Kidney (tissue), 14 donors: ENCODE results near the gene KIAA0232. TPM values are rescaled to one million over a fixed set of nuclear protein-coding genes. Genes with fewer than 3 reads are reported as not detected.
A peak's percentile ranks its signal among the peaks of the same experiment; 100 is the strongest.

ENCODE experiments used
- DNase-seq, 5 donors: peaks; one replicate each; pipeline ENCODE4 v3.0.0-alpha.2; 2013 to 2020
- FAIRE-seq: peaks from 2 replicates; lab custom pipeline; 2012; peaks lifted over from hg19 to GRCh38; lab: Jason Lieb, UNC
- H3K27ac ChIP-seq, 2 donors: one replicate each; pipeline ENCODE4 v1.7.0; 2013; ENCODE audit warnings: low read depth in 2 of 2, low read length in 2 of 2, inconsistent platforms in 1 of 2
- H3K27me3 ChIP-seq: one replicate; pipeline ENCODE4 v1.7.1; 2013; ENCODE audit warnings: low read length, inconsistent platforms; ENCODE audit not compliant: control insufficient read depth, insufficient read depth
- H3K36me3 ChIP-seq, 3 donors: one replicate each; pipeline versions ENCODE4 v1.7.0 to v1.7.1; 2013; ENCODE audit warnings: low read length in 3 of 3, control low read depth in 1 of 3, inconsistent platforms in 1 of 3; ENCODE audit not compliant: insufficient read depth in 3 of 3, control insufficient read depth in 2 of 3
- H3K4me1 ChIP-seq, 3 donors: one replicate each; pipeline versions ENCODE4 v1.7.0 to v1.7.1; 2013; ENCODE audit warnings: low read length in 3 of 3, inconsistent platforms in 1 of 3, low read depth in 1 of 3; ENCODE audit not compliant: control insufficient read depth in 2 of 3, insufficient read depth in 2 of 3
- H3K4me3 ChIP-seq, 3 donors: one replicate each; pipeline versions ENCODE4 v1.7.0 to v1.8.1; 2013; ENCODE audit warnings: low read length in 3 of 3, control low read depth in 1 of 3, inconsistent platforms in 1 of 3
- H3K9ac ChIP-seq, 3 donors: one replicate each; pipeline versions ENCODE4 v1.7.0 to v1.7.1; 2013; ENCODE audit warnings: low read length in 3 of 3, control low read depth in 1 of 3, inconsistent platforms in 1 of 3
- H3K9me3 ChIP-seq, 3 donors: one replicate each; pipeline versions ENCODE4 v1.7.0 to v1.7.1; 2013; ENCODE audit warnings: low read length in 3 of 3, control low read depth in 1 of 3, inconsistent platforms in 1 of 3; ENCODE audit not compliant: control insufficient read depth in 2 of 3, insufficient read depth in 1 of 3
- CTCF ChIP-seq: IDR thresholded peaks from 3 replicates; pipeline ENCODE4 v1.5.1; 2012; ENCODE audit warnings: mild to moderate bottlenecking, moderate library complexity, borderline replicate concordance; ENCODE audit not compliant: insufficient read depth; ENCODE audit errors: extremely low read depth
- intact Hi-C: fragments of 100-400 bp; cut with DNase I; formaldehyde crosslinking; loops from one replicate; pipeline ENCODE4 v1.11.1; 2022
- polyA plus RNA-seq: library from polyadenylated mRNA; stranded (reverse); fragments of 350-450 nt; fragmentation: Illumina TruSeq; extraction: RNeasy Lipid Tissue Mini Kit (QIAGEN cat#74804); gene quantifications from one replicate; pipeline ENCODE4 v1.2.3, GENCODE V29; 2014; ENCODE audit warnings: low read depth, low replicate concordance; ENCODE audit not compliant: insufficient read depth
- total RNA-seq: library from RNA; stranded (reverse); fragmentation: NEBNext Ultra II Directional; extraction: Animal tissue kit (Norgen Biotek cat#: 25700); gene quantifications from one replicate; pipeline ENCODE4 v1.2.1, GENCODE V29; 2021
- donor health status: control.
- donor health status: control.
- donor health status: control.
- donor health status: control.
- donor health status: control.
- donor health status: DM: yes; HTN: yes; CAD: no.
- donor health status: Normal renal cell carcinoma (clear cell type).

The KIAA0232 gene
- total and polyA plus RNA-seq, 2 donors from 2014 or later, result 14.0 to 39.9 TPM

GRCh38 chr4:6768539-6768905 lies 14.0 kb upstream of the KIAA0232 start:
- no peak overlapping the region for H3K9ac ChIP-seq
- no peak overlapping the region for H3K4me3 ChIP-seq
- no peak for FAIRE-seq
- H3K9me3 ChIP-seq, result no peaks in the 10 kb centered on the region
- TF ChIP-seq CTCF, result no peak
- intact Hi-C loops, result no loop called here
- no peaks in the 10 kb centered on the region for H3K27me3 ChIP-seq
- H3K4me1 ChIP-seq, result peaks cover 0 to 7% (median 4%) of the 10 kb centered on the region in 3 donors
- H3K27ac ChIP-seq, result no peak overlapping the region
- no peaks in the 10 kb centered on the region for H3K36me3 ChIP-seq
- DNase-seq, result no peak

DNA sequence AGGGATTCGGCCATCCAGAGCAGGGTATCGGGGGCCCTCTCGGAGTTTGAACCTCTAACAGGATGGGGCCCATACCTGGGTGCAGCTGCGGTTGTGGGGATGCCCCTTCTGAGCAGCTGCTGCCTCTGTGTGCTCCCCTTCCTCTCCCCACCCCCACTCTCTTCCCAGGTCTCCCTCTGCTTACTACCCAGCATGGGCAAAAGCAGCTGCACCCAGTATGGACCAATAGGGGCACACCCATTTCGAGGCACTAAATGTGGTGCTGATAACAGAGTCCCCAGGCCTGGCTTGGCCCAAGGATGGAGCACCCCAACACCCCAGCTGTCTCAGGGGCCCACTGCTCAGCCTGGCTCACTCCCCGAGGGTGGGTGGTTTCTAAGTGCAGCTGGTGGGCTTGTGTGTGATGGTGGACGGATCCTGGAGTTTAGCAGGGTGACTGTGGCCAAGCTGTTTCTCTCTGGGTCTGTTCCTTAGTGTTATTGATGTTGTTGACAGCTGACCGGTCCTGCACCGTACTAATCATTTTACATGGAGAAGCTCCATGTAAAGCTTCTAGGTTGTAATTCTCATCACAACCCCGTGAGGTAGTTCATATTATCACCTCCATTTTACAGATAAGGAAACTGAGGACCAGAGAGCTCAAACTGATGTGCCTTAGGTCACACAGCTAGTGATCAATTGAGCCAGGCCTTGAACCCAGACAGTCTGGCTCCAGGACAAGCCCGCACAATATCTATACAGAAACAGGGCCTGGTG lies 13.1 kb upstream of the KIAA0232 start:
- Histone ChIP-seq H3K27ac (no peak overlapping the region), H3K4me1 (peaks cover 0 to 7% (median 4%) of the 10 kb centered on the region in 3 donors), H3K36me3 (no peaks in the 10 kb centered on the region), H3K9me3 (no peaks in the 10 kb centered on the region), H3K27me3 (no peaks in the 10 kb centered on the region), H3K4me3 (no peak overlapping the region), H3K9ac (no peak overlapping the region)
- FAIRE-seq, result no peak
- intact Hi-C loops, result no loop called here
- DNase-seq, result peak in 1 of 5 donors; percentile 23
- TF ChIP-seq CTCF, result no peak

- TF ChIP-seq CTCF, result no peak
- no peaks in the 10 kb centered on the region for H3K36me3 ChIP-seq
- H3K27me3 ChIP-seq, result no peaks in the 10 kb centered on the region
- intact Hi-C loops, result no loop called here
- no peak for FAIRE-seq
- H3K4me3 ChIP-seq, result no peak overlapping the region
- no peak overlapping the region for H3K9ac ChIP-seq
- peaks cover 0 to 7% (median 4%) of the 10 kb centered on the region in 3 donors for H3K4me1 ChIP-seq
- no peak overlapping the region for H3K27ac ChIP-seq
- H3K9me3 ChIP-seq, result no peaks in the 10 kb centered on the region
- DNase-seq, result peak in 1 of 5 donors; percentile 9
Measured at GRCh38 chr4:6769989-6770420, 12.5 kb upstream of the KIAA0232 start.
